Coronary artery (tissue), 2 donors: Measurements from ENCODE around the gene FBXL7.

ENCODE experiments used
- DNase-seq: peaks from one replicate; pipeline ENCODE4 v3.0.0-alpha.2; 2017; ENCODE audit warnings: low spot score
- H3K27ac ChIP-seq, 2 donors: fragments of 200-600 bp; sonication (generic); one replicate each; pipeline ENCODE4 v1.5.1; 2016 to 2019
- H3K4me3 ChIP-seq: fragments of 200-600 bp; sonication (generic); 2 replicates; pipeline ENCODE4 v1.5.1; 2016; ENCODE audit warnings: mild to moderate bottlenecking, moderate library complexity
- TF ChIP-seq, protein P1 (sequence below): fragments of 200-600 bp; sonication (generic); IDR thresholded peaks from one replicate; pipeline ENCODE4 v1.5.1; 2019; ENCODE audit warnings: antibody characterized with exemption

FBXL7 gene

DNA sequence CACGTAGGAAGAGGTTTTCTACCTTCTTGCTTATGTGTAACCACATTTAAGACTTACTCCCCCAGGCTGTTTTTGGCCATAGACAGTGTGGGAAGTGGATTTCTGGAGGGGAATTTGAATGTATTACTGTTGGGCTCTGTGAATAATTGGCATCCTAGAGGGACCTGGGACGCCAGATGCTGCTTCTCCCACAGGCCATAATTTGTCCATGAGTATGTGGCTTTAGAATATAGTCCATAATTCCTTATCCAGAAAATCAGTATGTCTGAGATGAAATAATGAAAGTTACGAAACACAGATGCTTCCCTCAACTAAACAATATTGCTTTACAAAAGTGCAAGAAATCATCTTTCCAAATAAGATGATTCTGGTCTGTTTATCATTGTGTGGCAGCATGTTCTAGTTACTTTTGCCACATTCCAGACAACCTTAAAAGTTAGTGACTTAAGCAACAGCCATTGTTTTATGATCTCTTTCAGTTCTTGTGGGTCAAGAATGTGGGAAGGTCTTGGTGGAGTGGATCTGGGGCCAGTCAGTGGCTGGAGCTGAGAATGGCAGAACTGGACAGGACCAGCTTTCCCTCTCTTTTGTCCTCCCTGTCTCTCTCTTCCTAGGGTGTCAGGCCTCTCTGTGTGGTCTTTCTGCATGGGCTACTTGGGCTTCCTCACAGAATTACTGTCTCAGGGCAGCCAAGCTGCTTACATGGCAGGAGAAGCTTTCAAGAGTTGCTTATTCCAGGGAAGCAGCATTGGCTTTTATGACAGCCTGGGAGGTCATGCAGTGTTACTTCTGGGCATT lies 79.4 kb downstream of the FBXL7 start:
- Histone ChIP-seq H3K4me3 (no peak overlapping the region), H3K27ac (no peak overlapping the region)
- TF ChIP-seq, protein P1, sequence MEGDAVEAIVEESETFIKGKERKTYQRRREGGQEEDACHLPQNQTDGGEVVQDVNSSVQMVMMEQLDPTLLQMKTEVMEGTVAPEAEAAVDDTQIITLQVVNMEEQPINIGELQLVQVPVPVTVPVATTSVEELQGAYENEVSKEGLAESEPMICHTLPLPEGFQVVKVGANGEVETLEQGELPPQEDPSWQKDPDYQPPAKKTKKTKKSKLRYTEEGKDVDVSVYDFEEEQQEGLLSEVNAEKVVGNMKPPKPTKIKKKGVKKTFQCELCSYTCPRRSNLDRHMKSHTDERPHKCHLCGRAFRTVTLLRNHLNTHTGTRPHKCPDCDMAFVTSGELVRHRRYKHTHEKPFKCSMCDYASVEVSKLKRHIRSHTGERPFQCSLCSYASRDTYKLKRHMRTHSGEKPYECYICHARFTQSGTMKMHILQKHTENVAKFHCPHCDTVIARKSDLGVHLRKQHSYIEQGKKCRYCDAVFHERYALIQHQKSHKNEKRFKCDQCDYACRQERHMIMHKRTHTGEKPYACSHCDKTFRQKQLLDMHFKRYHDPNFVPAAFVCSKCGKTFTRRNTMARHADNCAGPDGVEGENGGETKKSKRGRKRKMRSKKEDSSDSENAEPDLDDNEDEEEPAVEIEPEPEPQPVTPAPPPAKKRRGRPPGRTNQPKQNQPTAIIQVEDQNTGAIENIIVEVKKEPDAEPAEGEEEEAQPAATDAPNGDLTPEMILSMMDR: no peak
- DNase-seq: no peak

DNA sequence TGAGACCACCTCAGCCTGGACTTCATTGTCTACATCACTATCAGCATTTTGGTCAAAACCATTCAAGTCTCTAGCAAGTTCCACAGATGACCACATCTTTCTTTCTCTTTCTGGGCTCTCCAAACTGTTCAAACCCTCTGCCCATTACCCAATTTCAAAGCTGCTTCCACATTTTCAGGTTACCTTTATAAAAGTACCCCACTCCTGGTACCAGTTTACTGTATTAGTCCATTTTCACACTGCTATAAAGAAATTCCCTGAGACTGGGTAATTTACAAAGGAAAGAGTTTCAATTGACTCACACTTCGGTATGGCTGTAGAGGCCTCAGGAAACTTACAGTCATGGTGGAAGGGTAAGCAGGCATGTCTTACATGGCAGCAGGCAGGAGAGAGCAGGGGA lies 84.5 kb downstream of the FBXL7 start:
- H3K27ac ChIP-seq: no peak overlapping the region
- TF ChIP-seq, protein P1: no peak
- no peak for DNase-seq
- no peak overlapping the region for H3K4me3 ChIP-seq

DNA sequence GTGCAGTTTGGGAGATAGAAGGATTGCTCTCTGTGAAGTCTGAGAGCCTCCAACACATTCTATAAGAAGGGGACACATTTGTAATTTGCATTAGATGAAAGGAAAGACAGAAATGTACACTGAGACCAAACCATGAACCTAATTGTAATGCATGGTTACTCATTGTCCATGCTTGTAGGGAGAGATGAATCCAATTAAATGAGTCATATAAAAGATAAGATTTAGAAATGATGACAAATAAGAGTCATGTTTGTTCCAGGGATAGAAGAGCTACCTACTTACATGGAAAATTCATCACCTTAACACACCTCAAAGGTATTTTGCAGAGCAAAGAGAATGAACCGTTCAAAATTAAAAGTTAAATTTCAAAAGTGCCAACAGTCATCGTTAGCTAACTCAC lies 85.1 kb downstream of the FBXL7 start:
- TF ChIP-seq, protein P1: no peak

DNA sequence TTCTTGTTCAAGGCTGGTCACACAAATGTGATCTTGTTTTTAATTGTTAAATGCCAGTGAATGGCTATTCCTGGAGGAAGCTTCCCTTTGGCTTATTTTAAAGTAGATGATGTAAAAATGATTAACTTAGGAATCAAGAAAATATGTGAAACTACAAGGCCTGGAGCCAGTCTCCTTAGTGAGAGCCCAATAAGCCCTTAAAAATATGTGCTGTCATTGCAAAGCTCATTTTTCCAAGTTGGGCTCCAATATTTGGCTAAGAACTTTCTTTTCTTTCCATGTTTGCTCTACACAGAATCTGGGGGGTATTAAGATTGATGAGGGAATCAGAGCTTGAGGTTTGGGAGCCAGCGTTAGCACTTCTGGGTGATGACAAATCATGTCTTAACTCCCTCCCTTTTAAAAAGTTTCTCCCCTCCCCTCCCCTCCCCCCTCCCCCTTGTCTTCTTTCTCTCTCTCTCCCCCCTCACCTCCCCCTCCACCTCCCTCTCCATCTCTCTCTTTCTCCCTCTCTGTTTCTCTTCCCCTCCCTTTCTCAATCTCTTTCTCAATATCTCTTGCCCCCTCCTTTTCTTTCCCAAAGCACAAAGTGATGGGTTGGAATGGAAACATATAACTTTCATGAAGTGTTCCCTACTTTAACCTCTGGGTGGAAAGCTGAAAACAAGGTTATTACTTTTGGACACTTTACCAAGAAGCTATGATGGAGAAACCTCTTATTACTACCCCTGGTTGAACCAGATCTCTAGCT lies 86.0 kb downstream of the FBXL7 start:
- H3K4me3 ChIP-seq: no peak overlapping the region
- DNase-seq: no peak
- no peak overlapping the region for H3K27ac ChIP-seq
- TF ChIP-seq, protein P1: no peak

More for the DNA sequence above, 85.1 kb downstream of the FBXL7 start:
- Histone ChIP-seq H3K27ac (no peak overlapping the region), H3K4me3 (no peak overlapping the region)
- no peak for DNase-seq

DNA sequence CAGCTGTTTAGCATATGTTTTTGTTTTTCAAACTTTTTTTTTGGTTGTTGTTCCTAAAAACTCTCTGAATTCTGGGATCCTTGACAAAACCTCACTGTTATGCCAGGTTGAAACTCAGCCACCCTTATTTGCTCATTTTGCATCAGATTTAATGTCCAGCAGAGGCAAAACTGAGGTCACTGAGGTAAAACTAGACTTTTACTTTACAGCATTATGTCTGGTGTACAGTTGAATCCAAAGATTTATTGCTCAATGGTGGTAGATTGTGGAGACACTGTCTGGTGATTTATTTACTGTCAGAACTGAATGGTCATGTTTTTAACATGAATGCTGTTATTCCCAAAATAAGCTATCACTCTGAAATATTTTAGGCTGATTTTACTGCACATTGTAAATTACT lies 87.9 kb downstream of the FBXL7 start:
- TF ChIP-seq, protein P1: no peak

DNA sequence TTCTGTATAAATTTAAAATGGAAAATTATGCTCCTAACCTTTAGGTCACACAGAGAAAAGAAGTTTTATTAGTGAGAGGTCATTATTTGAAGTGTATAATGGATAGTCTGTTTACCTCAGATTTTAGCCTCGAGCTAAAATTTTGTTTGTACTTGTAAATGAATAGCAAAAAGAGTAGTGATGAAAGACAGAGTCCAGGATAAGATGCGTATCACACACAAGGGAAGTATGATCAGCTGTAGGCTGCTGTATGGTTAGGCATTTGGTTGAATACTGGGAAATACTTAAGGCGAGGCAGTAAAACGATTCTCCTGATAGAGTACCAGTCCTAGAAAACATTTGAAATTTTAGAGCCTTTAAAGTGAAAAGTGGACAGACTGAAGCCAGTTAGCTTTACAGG lies 92.7 kb downstream of the FBXL7 start:
- TF ChIP-seq, protein P1: no peak
- Histone ChIP-seq H3K4me3 (no peak overlapping the region), H3K27ac (no peak overlapping the region)
- DNase-seq: no peak

More for the DNA sequence above, 87.9 kb downstream of the FBXL7 start:
- no peak for DNase-seq
- Histone ChIP-seq H3K27ac (no peak overlapping the region), H3K4me3 (no peak overlapping the region)
